Stomach (tissue), 4 donors: Measurements from ENCODE around the gene ACTN1.
"Not testable (repeated sequence)": the region's sequence is repeated elsewhere in the genome, so short reads cannot be mapped to it uniquely, and the experiment has no call there.

Experiments
- EP300 ChIP-seq: sonication (generic); formaldehyde crosslinking; IDR thresholded peaks from one replicate; pipeline ENCODE4 v1.6.1; 2017; ENCODE audit warnings: antibody characterized with exemption
- POLR2A ChIP-seq, 4 donors: fragments of 450-650 bp; IDR thresholded peaks; one replicate each; pipeline ENCODE4 v1.6.1; 2016; ENCODE audit warnings: antibody characterized with exemption in 4 of 4, control low read depth in 2 of 4, mild to moderate bottlenecking in 1 of 4, moderate library complexity in 1 of 4
- POLR2AphosphoS5 ChIP-seq, 3 donors: sonication (generic); formaldehyde crosslinking; IDR thresholded peaks; one replicate each; pipeline ENCODE4 v1.6.1; 2016; ENCODE audit warnings: antibody characterized with exemption in 3 of 3
- TF ChIP-seq, protein P1 (sequence below), 7 experiments: fragments of 450-650 bp in 4 of 7; fragments of 200-600 bp in 3 of 7; sonication (generic) in 3 of 7; IDR thresholded peaks; one replicate each; pipeline ENCODE4 v1.5.1; 2016 to 2019; ENCODE audit warnings: antibody characterized with exemption in 7 of 7, control low read depth in 2 of 7, mild to moderate bottlenecking in 1 of 7

DNA sequence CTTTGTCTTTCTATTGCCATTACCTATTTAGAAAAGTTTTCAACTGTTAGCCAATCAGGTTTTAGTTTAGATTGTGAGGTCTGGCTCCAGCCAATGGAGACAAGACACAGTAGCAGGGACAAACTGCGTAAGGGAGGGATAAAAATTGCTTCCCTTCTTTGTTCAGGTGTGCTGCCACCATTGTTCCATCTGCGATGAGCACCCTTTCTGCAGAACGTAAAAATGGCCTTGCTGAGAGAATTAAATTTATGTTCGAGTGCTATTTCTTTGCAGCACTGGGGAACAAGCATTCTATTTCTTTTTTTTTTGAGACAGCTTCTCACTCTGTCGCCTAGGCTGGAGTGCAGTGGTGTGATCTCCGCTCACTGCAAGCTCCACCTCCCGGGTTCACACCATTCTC lies 126.6 kb downstream of the ACTN1 start:
- TF ChIP-seq, protein P1, sequence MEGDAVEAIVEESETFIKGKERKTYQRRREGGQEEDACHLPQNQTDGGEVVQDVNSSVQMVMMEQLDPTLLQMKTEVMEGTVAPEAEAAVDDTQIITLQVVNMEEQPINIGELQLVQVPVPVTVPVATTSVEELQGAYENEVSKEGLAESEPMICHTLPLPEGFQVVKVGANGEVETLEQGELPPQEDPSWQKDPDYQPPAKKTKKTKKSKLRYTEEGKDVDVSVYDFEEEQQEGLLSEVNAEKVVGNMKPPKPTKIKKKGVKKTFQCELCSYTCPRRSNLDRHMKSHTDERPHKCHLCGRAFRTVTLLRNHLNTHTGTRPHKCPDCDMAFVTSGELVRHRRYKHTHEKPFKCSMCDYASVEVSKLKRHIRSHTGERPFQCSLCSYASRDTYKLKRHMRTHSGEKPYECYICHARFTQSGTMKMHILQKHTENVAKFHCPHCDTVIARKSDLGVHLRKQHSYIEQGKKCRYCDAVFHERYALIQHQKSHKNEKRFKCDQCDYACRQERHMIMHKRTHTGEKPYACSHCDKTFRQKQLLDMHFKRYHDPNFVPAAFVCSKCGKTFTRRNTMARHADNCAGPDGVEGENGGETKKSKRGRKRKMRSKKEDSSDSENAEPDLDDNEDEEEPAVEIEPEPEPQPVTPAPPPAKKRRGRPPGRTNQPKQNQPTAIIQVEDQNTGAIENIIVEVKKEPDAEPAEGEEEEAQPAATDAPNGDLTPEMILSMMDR (IDR thresholded peaks at IDR 0.05) = not testable (repeated sequence)
- TF ChIP-seq POLR2AphosphoS5 (IDR thresholded peaks at IDR 0.05); POLR2A (IDR thresholded peaks at IDR 0.05); EP300: not testable (repeated sequence)
